GM12892 (cell line): ENCODE results near the gene SLIT3.

ENCODE experiments used
- POLR2A ChIP-seq: IDR thresholded peaks from 2 replicates; pipeline ENCODE4 v1.6.1; 2011; ENCODE audit warnings: low read depth, low read length, control low read depth
- POLR2AphosphoS5 ChIP-seq: IDR thresholded peaks from 2 replicates; pipeline ENCODE4 v1.6.1; 2011; ENCODE audit warnings: low read depth, low read length, control low read depth
- TAF1 ChIP-seq: IDR thresholded peaks from 2 replicates; pipeline ENCODE4 v1.6.1; 2011; ENCODE audit warnings: low read depth, mild to moderate bottlenecking, control low read depth, low read length, borderline replicate concordance

- no peak for TF ChIP-seq POLR2A
- no peak for TF ChIP-seq POLR2AphosphoS5
- TF ChIP-seq TAF1 = no peak
Observed at GRCh38 chr5:168836603-168837231, 464.2 kb downstream of the SLIT3 start.
